ENCODE results near the gene DNAH8. TPM values are rescaled to one million over a fixed set of nuclear protein-coding genes. Genes with fewer than 3 reads are reported as not detected.

DNAH8 gene
- total and polyA plus RNA-seq, 2 experiments from 2014 or later, result 0.03 to 0.15 TPM

DNA sequence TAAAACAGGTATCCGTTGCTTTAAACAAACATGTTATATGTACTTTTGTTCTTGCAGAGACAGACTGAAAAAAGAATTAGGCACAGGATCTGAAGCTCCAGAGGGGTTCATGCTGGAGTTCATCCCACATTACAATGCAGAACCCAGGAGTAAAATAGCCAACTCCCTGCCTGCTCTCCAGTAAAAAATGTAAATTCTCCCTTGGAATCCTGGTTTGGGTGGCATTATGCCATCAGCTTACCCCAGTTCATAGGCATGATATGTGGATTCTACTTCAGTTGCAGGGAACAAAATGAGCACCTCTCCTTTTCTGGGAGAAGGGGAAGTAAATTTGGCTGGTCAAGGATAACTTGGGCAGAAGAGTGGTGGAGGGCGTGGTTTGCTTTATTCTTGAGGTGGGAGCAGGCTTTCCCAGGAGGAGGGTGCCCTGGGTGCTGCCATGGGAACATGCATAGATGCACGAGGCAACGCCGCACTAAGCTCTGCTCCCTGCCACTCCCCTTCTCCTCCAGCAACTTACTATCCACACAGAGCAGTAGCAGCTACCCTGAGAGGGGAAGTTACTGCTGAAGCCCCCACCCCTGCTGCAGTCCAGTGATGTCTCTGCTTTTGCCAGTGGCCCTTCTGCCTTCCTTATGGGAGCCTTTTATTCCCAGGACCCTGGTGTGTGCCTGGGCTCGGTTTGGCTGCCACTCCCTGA lies 261.8 kb downstream of the DNAH8 start:
- Histone ChIP-seq H3K9me3 (ENCODE audit: low read depth) (no peaks in the 10 kb centered on the region), H2AFZ (no peak overlapping the region), H4K20me1 (ENCODE audit: insufficient read depth, poor library complexity, severe bottlenecking) (no peaks in the 10 kb centered on the region), H3K4me2 (no peak overlapping the region), H3K4me1 (ENCODE audit: insufficient read depth) (peaks cover 21% of the 10 kb centered on the region), H3K79me2 (no peaks in the 10 kb centered on the region), H3K36me3 (replicated peaks; ENCODE audit: insufficient read depth, low read depth) (no peaks in the 10 kb centered on the region), H3K9me2 (replicated peaks; ENCODE audit: insufficient read depth) (no peaks in the 10 kb centered on the region), H3K27me3 (peaks cover 16% of the 10 kb centered on the region), H3K27ac (no peak overlapping the region), H3K4me3 (no peak overlapping the region)
- 69% methylated on average over 6 of the region's 6 CpGs for WGBS (ENCODE audit: low lambda C conversion rate, missing lambda C conversion rate)
- TF ChIP-seq EZH2 (IDR thresholded peaks at IDR 0.05; ENCODE audit: borderline replicate concordance), result no peak
- no peak for TF ChIP-seq EZH2phosphoT487 (IDR thresholded peaks at IDR 0.05; ENCODE audit: low read depth, severe bottlenecking, unreplicated experiment)
- TF ChIP-seq CTCF (IDR thresholded peaks at IDR 0.05; ENCODE audit: poor library complexity), result no peak
- DNase-seq (ENCODE audit: low spot score), result no peak

DNA sequence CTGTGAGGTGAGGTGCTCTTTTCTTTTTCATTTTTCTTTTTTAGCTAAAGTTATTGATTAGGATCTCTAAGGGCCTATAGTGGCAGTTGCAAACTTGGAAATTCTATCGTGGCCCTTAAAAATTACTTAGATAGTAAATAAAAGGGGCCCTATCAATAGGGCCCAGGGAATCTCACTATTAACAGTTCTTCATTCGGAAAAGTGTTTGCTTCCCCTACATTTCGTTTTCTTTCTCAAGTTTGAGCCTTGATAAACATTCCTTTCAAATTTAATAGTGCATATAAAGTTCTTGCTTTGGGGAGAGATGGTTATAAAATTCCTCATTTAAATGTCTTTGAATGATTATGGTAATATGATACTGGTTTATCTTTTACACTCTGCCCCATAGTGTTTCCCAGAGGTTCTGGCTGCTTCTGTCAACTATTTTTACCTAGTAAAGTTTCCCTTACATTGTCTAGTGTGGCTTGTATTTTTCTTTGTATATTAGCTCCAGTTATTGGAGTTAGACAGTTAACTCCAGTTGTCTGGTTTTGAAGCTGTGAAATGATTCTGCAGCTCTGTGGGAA lies 263.1 kb downstream of the DNAH8 start:
- H2AFZ ChIP-seq, result no peak overlapping the region
- H3K4me1 ChIP-seq (ENCODE audit: insufficient read depth), result peaks cover 21% of the 10 kb centered on the region
- no peak overlapping the region for H3K27ac ChIP-seq
- H3K36me3 ChIP-seq (replicated peaks; ENCODE audit: insufficient read depth, low read depth), result no peaks in the 10 kb centered on the region
- H3K79me2 ChIP-seq, result no peaks in the 10 kb centered on the region
- H3K4me2 ChIP-seq, result no peak overlapping the region
- no peak for DNase-seq (ENCODE audit: low spot score)
- peaks cover 16% of the 10 kb centered on the region for H3K27me3 ChIP-seq
- no peaks in the 10 kb centered on the region for H4K20me1 ChIP-seq (ENCODE audit: insufficient read depth, poor library complexity, severe bottlenecking)
- no peaks in the 10 kb centered on the region for H3K9me3 ChIP-seq (ENCODE audit: low read depth)
- TF ChIP-seq CTCF (IDR thresholded peaks at IDR 0.05; ENCODE audit: poor library complexity) (no peak), EZH2 (IDR thresholded peaks at IDR 0.05; ENCODE audit: borderline replicate concordance) (no peak), EZH2phosphoT487 (IDR thresholded peaks at IDR 0.05; ENCODE audit: low read depth, severe bottlenecking, unreplicated experiment) (no peak)
- H3K4me3 ChIP-seq, result no peak overlapping the region
- no peaks in the 10 kb centered on the region for H3K9me2 ChIP-seq (replicated peaks; ENCODE audit: insufficient read depth)
- 76% methylated on average over 3 of the region's 3 CpGs for WGBS (ENCODE audit: low lambda C conversion rate, missing lambda C conversion rate)

DNA sequence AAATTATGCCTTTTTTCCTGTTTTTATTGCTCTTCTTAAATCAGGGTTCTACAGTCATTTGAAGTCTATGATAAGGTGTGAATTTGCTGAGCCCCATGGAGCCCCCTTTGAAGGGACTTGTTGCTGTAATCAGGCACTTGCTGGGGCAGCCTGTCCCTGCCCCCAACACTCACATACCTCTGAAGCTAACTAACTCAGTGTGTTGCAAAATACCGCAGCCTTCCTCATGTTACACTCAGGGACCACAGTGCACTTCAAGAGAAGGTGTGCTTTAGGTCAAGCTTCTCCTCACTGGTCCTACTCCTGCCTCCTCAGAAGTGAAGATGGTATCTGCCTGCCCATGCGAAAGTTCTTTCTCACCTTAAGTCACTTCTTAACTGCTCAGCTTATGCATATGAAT lies 267.4 kb downstream of the DNAH8 start:
- H3K4me1 ChIP-seq (ENCODE audit: insufficient read depth), result no peaks in the 10 kb centered on the region
- H3K9me2 ChIP-seq (replicated peaks; ENCODE audit: insufficient read depth), result no peaks in the 10 kb centered on the region
- H4K20me1 ChIP-seq (ENCODE audit: insufficient read depth, poor library complexity, severe bottlenecking), result no peaks in the 10 kb centered on the region
- H3K9me3 ChIP-seq (ENCODE audit: low read depth), result no peaks in the 10 kb centered on the region
- H3K36me3 ChIP-seq (replicated peaks; ENCODE audit: insufficient read depth, low read depth), result no peaks in the 10 kb centered on the region
- peaks cover 15% of the 10 kb centered on the region for H3K27me3 ChIP-seq
- no peak for DNase-seq (ENCODE audit: low spot score)
- H3K79me2 ChIP-seq, result no peaks in the 10 kb centered on the region
- H2AFZ ChIP-seq, result no peak overlapping the region
- 42% methylated on average over 2 of the region's 2 CpGs for WGBS (ENCODE audit: low lambda C conversion rate, missing lambda C conversion rate)
- H3K27ac ChIP-seq, result no peak overlapping the region
- TF ChIP-seq CTCF (IDR thresholded peaks at IDR 0.05; ENCODE audit: poor library complexity), result no peak
- TF ChIP-seq EZH2phosphoT487 (IDR thresholded peaks at IDR 0.05; ENCODE audit: low read depth, severe bottlenecking, unreplicated experiment), result no peak
- TF ChIP-seq EZH2 (IDR thresholded peaks at IDR 0.05; ENCODE audit: borderline replicate concordance), result no peak
- no peak overlapping the region for H3K4me2 ChIP-seq
- no peak overlapping the region for H3K4me3 ChIP-seq
